ENCODE data around the gene RNASE13.

RNASE13 gene

GRCh38 chr14:21040370-21040925 is 5.8 kb upstream of the RNASE13 start:
- DNase-seq: no peak

GRCh38 chr14:21039585-21040369 is 5.2 kb upstream of the RNASE13 start:
- peak; percentile 79 for DNase-seq

DNA sequence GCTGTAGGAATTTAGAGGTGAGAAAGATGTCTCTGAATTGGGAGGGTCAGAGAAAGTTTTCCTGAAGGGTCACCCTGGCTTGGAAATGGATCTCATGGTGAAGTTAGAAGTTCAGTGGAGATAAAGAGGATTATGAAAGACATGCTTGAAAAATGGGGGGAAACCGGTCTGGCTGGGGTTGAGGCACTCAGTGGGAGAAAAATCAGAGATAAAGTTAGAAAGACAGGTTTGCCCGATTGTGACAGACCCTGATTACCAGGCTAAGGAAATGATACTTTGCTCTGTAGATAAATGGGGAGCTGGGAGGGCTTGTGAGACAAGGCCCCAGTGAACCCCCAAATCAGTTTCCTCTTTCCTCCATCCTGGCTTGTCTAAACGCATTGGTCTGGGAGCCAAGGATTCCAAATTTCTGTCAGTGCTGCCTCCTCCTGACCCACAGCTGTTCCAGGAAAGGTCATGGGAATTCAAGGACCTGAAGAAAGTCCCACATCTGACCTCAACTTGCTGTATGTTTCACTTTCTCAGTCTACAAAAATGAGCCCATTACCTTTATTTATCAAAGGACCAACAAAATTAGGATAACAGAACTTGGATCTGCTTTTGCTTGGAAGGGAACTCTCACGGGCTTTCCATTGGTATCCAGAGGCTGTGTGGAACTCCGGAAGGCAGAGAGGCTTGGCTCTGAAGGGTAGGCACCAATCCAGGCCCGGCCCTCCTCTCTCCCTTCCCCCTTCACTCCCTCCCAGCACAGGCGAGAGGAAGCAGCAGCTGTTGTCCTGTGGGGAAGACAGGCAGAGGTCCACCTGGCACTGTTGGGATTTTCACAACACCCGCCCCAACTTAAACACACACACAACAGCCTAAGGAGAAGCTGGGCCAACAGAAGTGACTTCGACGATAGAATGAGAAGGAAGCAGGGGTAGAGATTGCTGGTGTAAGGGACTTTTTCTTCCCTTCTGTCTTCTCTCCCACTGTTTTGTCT is 4.1 kb upstream of the RNASE13 start:
- no peak for DNase-seq

DNA sequence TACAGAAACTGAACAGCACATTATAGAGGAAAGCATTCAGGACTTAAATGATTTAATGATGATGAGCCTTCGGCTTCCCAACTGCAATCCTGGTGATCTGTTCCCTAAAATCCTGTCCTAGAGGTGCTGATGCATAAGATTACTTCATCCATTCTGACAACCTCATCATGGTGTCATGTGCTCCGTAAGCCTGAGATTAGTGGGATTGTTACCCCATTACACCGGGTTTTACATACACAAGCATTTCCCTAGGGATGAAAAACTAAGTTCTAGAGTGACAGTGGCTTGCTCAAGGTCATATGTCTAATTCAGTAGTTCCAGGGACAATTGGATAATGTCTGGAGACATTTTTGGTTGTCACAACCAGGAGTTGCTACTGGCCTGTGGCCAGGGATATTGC is 2.5 kb upstream of the RNASE13 start:
- no peak for DNase-seq

- no peak for DNase-seq
These were observed 2.1 kb upstream of the RNASE13 start for GRCh38 chr14:21036751-21037150.

DNA sequence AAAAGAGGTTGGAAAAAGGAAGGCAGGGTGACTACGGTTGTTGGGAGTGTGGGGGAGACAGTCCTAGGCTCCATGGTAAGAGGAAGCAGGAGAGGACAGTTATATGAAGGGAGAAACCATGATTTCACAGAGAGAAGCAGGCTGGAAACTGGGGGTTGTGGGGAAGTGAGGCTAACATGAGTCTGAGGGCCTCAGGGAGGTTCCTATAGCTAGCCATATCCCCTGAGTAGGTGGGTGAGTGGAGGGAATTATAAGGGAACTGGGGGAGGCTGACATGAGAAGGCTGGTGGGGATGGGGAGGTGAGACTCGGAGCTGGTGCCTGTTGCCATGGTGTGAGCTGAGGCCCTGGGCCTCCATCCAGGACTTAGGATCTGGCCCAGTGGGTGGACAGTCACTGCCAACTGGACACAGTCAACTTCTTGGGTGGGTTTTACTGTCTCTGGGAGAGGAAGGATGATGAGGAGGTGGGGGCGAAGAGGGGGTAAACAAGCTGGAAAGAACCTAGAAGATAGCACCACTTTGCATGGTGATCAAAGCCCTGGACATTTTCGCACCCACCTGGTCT is 1.4 kb downstream of the RNASE13 start:
- no peak for DNase-seq

- DNase-seq: no peak
These were observed 2.1 kb downstream of the RNASE13 start for GRCh38 chr14:21032326-21033132.

- DNase-seq: no peak
These were observed 4.1 kb downstream of the RNASE13 start for GRCh38 chr14:21030531-21030930.

DNA sequence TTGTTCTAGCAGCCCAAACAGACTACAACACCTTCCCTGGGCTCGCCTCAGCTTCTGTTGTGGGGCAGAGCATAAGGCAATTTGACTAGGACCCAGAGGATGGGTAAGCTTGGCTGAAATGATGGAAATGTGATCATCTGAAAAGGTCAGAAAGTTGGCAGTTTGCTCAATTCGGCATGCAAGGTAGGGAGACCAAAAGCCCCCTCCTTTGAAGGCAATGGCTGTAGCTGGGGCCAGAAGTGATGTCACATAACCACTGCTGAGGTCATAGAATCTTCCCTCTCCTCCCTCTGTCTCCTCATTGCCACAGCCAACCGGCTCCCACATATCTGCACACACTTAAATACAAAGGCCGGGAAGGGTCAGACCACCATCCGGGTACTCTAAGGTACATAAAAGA is 4.7 kb downstream of the RNASE13 start, which contains the start of gene TPPP2:
Gene TPPP2 (plus strand): TSS at position 301 of the 400 bp plus-strand sequence. CDS start 365 bp downstream, outside the sequence.
- DNase-seq: no peak

GRCh38 chr14:21026988-21027315 is 7.7 kb downstream of the RNASE13 start:
- DNase-seq: no peak

GRCh38 chr14:21026274-21026987 is 8.2 kb downstream of the RNASE13 start:
- DNase-seq: no peak

GRCh38 chr14:21025371-21026273 is 9.0 kb downstream of the RNASE13 start:
- DNase-seq: no peak

DNA sequence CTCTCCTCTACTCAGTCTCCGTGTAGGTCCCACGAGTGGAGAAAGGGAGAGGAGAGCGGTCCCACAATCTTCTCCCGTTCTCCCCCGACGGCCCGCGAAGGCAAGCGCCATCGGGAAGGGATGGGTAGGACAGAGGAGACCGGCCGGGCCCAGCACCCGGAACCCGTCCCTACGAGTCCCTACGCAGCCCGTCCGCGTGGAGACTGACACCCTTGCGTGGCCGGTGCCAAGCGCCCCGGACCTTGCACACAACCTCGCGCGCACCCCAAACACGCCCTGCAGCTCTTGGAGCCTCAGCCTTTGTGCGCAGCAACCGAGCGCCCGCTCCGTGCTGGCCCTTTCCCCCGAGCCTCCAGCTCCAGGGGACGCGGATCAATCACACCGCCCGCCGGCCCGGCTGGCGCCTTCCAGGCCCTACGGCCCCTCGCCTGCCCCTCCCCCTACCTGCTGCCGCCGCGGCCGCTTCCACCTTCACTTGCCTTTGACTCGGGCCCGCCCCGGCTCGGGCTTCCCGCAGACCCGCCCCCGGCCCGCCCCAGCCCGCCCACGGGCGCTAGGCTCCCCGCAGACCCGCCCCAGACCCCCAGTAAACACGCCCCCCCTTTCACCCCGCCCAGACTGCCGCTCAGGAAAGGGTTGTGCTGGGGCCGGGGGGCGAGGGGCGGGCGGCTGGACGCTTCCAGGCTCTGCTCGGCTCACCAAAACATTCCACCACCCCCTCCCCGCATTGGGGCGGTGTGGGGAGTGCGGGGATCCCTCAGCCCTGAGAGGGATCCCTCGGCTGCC is 9.8 kb downstream of the RNASE13 start, which contains the start of gene NDRG2:
Gene NDRG2 (minus strand): TSS at position 477 of the 786 bp plus-strand sequence. CDS start 1,746 bp downstream, outside the sequence.
- no peak for DNase-seq

GRCh38 chr14:21023817-21024584 is 10.6 kb downstream of the RNASE13 start:
- no peak for DNase-seq

DNA sequence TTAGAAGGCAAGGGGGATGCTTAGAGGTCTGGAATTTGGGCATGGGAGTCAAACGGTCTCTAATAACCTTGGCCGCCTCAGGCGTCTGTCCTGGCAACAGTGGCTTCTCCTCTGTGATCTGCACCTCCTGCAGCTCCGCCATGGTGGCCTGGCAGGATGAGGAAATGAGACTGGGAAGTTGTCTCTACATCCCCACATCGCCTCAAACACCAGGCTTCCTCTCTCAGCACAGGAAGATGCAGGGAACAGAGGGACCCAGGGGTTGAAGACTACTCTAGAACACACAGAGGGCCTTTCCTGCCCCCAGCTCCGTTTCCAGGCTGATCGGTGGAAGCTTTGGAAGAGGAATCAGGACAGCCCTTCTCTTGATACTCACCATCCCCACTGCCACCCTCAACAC is 11.4 kb downstream of the RNASE13 start:
- DNase-seq: no peak

DNA sequence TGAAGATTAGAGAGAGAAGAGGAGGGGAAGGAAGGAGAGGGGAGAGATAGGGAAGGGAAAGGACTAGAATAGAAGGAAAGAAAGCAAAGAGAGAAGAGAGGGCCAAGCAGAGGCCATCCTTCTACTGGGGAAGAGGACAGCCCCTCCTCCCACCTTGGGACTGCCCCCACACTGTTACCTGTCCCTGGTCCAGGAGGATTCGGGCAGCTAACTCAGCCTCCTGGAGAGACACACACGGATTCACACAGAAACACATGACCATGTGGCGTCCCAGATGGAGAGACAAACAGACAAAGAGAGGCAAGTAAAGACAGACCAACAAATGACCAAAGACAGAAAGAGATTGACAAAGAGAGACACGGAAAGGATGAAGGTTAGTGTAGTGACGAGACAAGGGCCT is 11.9 kb downstream of the RNASE13 start:
- no peak for DNase-seq

DNA sequence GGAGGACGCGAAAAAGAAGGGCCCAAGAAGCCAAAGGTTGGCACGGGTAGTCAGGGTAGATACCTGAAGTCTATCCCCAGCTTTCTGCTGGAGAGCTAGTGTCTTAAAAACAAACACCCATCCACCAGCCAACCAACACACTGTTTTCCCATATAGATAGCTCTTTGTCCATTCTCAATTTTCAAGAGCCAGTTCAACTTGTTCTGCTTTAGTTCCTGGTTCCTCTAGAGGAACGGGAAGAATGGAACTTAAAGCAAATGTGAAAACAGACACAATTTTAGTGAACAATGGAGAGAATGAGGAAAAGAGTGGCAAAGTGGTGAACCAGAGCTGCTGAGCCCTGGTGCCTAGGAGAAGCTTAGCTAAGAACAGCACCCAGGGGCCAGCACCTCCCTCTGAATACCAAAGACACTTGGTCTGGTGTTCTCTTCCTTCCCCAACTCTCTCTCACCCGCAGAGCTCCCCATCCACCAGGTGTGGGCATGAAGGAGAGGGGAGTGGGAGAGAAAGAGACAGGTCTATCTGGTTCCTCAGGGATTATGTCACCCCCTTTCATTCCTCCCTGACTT is 13.5 kb downstream of the RNASE13 start:
- no peak for DNase-seq

GRCh38 chr14:21019366-21019765 is 15.2 kb downstream of the RNASE13 start:
- DNase-seq: no peak
